IPS-NIHi11 (cell line): ENCODE measurements around the gene C1R.
"Not testable (repeated sequence)": the region's sequence is repeated elsewhere in the genome, so short reads cannot be mapped to it uniquely, and the experiment has no call there.

Source experiments
- DNase-seq: peaks from one replicate; pipeline ENCODE4 v3.0.0; 2012; ENCODE audit warnings: mixed read lengths, low spot score

C1R gene

DNA sequence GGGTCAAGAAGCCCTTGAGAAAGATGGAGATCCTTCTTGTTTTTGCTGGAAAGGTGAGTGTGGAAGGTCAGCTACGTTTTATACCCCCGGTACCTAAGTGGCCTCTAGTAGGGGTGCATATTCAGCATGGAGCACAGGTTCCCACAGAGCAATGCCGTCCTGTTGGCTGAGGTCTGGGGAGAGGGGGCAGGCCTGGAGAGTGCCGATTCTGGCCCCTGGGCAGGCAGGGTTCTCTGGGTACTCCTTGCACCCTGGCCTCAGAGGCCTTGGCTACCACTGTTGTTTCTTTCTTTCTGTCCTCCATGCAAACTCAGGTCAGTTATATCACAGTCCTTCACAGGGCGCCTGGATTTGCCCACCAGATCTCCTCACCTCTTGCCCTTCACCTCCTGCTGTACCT, 27.9 kb upstream of the C1R start:
- DNase-seq, result no peak

DNA sequence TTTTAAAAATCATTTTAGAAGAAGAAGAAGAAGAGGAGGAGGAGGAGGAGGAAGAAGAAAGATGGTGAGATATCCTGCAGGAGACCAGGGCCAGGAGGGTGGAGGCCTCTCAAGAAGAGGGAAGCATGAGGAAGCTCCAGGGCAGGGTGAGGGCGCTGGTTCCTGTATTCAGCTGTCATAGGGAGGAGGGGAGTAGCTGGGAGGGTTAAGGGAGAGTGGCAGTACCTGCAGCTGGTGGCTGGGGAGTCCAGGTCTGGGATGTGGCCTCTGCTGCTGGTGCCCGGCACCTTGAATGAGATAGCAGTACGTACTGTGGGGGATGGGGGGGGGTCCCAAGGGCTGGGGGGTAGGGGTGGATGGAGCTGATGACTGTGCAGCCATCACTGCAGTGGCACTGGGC, 26.6 kb upstream of the C1R start:
- DNase-seq, result no peak

DNA sequence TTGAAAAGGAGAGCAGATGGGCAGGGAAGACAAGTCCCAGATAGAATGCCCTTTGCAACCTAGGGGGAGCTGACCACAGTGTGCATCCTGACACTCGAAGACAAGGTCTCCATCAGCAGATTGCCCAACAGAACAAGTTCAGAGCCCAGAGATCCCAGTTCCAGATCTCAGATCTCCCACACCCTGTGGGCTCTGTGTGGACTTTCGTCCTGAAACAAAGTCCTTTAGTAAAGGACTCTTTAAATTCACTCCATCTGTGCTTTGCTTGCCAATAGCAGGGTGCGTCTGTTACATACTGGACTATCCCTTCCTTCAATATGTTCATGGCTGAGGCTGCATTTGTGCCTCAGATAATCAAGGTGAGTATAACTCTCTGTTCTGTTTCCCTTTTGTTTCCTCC, 25.4 kb upstream of the C1R start:
- no peak for DNase-seq

DNA sequence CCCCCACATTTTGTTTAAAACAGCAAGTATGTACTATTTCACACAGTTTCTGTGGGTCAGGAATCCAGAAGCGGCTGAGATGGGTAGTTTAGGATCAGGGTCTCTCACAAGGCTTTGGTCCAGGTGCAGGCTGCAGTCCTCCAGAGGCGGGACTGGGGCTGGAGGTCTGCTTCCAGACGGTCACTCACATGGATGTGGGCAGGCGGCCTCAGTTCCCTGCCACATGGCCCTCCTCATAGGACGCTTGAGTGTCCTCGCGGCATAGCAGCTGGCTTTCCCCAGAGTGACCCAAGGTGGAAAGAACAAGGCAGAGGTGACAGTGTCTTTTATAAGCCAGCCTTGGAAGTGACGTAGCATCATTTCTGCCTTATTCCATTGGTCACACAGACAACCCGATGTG, 24.7 kb upstream of the C1R start:
- DNase-seq, result no peak

DNA sequence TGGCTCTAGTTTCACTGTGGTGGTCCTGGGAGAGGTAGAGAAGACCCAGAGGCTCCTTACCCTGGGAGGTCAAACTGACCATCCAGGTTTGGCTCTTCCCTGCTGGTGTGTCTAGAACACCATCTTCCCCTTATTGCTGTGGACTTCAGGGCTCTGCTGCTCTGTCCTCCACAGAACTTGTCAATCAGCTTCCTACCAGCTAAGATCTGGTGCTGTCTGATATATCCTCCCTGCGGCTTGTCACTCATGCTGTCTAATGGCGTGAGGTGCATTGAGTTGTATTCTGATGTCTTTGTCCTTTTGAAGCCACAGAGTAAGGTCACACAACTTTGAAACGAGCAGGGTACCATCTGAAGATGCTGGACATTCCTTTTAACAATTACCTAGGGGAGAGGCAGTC, 24.0 kb upstream of the C1R start:
- DNase-seq, result no peak

DNA sequence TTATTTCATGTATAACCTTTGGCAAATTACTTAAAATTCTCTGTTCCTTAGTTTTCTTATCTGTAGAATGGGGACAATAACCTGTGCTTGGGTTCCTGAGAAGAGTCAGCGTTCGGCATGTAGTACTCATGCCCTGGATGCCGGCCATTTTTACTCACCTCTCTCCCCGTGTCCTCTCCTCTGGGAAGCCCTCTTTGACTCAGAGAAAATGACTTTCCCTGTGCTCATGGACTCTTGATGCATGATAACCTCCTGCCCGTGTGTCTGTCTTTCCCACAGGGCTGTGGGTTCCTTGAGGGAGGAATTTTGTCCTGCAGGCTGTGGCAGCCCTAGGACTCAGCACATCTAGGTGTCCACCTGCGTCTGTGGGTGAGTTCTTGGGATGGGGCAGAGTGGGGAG, 22.6 kb upstream of the C1R start:
- no peak for DNase-seq

DNA sequence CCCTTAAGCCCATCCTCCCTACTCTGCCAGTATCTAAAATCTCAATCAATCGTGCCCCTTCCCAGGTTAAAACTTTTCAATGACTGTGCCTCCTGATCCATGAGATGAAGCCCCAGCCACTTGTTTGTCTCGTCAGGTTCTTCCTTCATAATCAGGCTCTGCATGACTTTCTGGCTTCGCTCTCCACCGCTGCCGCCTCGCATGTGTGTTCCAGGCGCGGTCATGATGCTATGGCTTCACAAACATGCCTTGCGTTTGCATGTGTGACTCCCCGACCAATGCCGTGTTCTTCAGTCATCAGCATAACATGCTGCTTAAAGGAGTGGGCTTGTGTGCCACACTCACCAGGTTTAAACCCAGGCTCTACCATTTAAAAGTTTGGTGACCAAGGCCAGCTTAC, 21.8 kb upstream of the C1R start:
- DNase-seq, result no peak

DNA sequence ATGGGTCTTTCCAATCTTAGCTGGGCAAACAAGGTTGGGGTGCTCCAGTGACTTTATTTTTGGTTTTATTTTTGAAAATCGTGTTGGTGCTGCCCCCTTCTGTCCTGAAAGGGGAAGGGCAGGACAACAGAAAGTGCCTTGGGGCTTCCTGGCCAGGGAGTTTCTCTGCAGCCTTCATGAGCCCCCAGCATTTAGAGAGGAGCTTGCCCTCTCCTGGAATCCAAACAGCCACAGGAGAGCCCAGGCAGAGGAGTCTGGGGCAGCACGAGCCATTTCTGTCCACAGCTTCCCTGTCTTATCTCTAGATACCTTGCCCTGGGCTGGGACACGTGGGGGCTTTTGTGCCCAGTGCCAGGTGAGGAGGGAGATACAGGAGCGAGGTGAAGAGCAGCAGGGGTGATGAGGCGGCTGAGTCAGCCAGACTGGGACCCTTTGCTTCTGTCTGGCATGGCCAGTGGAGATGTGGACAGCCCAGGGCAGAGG, 21.2 kb upstream of the C1R start:
- peak; percentile 68 for DNase-seq

DNA sequence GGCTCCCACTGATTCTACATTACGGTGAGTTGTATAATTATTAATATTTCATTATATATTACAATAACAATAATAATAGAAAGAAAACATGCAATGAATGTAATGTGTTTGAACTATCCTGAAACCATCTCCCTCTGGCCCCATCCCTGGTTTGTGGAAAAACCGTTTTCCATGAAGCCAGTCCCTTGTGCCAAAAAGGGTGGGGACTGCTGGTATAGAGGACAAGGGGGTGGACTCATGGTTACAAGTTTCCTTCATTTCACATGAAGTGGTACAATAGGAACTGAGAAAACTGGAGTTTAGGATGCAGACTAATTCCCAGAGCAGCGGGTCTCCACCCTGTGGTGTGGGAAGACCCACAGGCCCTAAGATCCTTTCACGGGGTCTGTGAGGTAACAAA, 19.8 kb upstream of the C1R start:
- no peak for DNase-seq

DNA sequence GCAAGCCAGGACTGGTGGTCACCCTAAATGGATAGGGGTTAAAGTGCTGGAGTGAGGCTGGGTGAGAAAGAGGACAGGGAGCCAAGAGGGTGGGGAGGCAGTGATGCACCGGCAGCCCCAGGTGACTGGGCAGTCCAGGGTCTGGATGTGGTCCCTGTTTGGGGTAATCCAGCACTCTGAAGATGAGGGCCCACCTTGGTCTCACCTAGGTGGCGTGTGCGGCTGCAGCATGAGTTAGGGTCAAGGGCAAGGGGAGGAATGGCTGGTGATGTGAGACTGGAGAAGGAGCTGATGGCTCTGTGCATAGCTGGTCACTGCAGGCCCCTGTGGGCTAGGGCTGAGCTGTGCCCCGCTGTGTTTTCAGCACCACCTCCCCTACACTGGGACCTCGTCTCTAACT, 18.4 kb upstream of the C1R start:
- DNase-seq, result no peak

DNA sequence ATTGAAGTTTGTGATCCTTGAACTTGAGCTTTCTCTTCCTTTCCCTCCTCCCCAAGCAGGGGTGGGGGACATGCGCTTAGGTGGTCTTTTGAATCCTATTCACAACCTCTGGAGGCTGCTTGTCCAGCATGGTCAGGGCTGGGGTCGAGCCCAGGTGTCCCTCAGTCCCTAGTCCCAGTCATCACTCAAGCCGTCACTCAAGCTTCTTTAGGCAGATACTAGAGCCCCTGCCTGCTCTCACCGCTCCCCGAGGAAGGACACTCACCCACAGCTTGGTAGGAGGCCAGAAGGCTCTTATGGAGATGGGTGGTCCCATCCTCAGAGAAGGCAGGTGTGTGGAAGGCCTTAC, 17.3 kb upstream of the C1R start:
- no peak for DNase-seq

DNA sequence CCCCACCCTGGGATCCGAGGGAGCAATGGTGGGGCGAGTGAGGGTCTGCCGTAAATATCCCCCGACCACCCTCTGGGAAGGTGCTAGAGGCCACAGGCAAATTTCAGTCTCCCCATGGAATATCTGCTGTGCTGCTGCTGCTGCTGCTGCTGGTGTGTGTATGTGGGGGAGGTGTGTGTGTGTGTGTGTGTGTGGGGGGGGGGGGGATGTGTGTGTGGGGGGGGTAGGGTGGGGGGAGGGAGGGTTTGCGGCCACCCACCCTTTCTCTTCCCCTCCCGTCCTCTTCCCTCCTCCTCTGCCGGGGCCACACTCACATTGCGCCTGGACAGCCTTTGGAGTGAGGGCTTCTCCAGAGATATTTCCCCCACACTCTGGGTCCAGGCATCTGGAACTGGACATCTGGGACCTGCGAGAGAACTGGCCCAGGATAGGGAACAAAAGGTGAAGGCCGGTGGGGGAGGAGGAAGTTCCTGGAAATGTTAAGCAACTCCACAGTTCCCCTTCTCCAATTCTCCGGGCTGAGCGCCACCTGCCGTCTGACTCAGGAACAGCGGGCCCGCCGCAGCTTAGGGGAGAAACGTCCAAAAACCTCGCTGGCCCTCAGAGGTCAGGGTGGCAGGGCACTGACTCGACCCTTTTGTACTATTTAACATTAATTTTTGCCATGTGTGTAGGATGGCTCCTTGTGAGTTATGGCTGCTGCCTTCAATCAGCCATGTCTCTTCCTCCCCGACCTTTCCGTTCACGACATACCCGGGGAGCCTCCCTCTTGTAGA, 16.7 kb upstream of the C1R start, which contains the start of gene C1RL:
C1RL (minus strand) TSS at position 419 of the 776 bp plus-strand sequence; CDS start at position 385, 34 bp downstream.
- peak; percentile 84 for DNase-seq

DNA sequence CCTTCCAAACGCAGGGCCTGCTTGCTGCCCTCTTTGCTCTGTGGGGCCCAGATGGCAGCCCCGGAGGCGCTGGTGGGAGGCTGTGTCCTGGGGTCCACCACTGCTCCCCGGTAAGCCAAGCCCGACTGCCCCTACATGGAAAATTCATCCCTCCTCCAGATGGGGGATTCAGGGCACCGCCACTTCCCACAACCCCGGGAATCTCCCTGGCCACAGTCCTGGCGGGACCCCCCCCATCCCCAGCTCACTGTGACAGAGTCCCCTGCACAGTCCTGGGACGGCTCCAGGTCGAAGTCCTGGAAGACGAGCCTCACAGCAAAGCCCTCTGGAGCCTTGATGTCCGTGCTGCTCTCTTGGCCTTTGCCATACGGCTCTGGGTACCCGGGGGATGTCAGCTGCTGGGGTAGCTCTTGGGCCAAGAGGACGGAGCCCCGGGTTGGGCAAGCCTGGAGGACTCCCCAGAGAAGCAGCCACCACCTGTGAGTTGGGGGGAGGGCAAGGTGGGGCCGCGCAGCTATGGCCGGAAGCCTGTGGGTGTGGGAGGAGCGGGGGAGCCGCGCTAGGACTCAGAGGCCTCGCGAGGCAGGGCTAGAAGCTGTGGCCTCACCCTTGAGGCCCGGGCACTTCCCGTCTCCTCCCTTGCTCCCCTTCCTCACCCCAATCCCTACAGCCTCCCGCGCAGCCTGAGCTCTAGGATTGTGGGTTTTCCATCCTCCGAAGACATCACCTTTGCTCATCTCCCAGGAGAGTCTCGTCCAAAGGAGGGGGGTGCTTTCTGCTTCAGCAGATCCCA, 16.0 kb upstream of the C1R start:
- peak; percentile 73 for DNase-seq

DNA sequence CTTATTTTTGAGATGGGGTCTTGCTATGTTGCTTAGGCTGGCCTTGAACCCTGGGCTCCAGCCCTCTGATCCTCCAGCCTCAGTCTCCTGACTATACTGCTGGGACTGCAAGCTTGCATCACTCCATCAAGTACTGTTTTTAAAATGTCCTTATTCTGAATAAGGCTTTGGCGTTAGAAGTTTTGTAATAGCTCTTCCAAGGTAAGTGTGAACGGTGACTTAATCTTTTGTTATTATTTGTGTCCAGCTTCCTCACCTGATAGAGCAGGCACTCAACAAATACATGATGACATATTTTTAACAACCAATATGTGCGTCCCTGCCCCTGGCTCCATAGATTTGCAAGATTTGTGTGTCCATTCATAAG, 15.4 kb upstream of the C1R start:
- DNase-seq, result no peak

DNA sequence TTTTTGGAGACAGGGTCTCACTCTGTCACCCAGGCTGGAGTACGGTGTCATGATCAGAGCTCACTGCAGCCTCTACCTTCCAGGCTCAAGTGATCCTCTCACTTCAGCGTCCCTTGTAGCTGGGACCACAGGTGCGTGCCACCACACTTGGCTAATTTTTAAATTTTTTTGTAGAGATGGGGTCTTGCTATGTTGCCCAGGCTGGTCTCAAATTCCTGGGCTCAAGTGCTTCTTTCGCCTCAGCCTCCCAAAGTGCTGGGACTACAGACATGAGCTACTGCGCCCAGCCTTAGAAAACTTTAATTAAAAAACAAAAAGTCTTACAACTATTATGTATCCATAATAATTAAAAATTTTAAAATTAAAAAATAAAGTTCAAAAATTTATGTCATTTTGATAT, 14.9 kb upstream of the C1R start:
- not testable (repeated sequence) for DNase-seq

DNA sequence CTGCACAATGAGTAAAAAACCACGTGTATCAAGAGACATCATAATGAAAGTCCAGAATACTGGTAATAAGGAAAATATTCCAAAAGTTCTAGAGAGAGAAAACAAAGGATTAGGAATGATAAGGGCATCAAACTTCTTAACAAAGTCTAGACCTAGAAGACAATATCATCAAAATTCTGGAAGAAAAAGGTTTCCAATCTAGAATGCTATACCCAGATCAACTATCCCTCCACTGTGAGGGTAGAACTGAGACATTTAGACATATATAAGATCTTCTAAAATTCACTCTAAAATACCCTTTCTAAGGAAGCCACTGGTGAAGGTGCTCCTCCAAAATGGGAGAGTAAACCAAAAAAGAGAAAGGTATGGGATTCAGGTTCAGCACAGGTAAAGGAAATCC, 13.8 kb upstream of the C1R start:
- DNase-seq, result no peak

DNA sequence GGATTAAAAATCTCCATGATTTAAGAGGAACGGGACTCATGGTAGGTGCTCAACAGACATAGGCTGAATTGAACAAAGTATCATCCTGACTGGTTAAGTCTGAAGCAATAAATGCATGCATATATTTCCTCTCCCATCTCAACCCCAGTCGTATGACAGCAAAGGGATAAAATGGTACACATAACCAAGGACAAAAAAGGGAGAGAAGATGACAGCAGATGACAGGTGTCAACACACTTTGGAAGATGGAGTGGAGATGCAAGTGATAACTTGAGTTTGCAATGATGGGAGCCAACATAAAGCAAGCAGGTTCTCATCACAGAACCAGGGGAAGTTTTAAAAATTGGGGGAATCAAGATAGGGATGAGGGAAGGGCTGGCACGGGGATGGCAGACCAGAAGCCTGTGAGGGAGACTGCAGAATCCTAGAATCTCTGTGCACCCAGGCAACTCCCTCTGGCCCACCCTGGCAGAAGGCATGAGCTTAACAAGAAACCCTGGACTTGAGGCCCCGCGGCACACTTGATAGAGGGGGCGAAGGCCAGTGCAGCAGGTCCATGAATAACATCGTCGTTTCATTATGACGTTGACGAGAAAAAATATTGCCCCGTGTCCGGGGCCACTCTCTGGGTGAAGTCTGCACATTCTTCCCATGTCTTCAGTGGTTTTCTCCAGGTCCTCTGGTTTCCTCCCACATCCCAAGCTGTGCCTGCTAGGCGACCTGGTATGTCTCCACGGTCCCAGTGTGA, 11.8 kb upstream of the C1R start:
- no peak for DNase-seq

DNA sequence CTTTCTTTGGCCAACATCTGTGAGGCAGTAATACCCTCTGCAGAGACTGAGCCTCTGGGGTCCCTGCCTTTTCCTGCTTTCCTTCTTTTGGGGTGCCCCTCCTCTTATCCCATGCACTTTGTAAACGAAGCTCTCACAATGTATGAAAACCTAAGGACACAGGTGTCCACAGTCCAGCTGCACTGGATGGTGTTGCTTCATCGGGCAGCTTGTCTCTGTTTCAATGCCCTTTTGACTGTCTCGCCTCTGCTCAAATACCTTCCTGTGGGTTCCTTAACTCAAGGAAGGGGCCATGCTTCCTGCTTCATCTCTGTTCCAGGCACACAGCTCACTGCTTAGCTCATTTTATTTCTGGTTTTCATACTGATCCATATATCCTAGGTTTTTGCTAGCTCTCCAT, 10.3 kb upstream of the C1R start:
- DNase-seq, result no peak

DNA sequence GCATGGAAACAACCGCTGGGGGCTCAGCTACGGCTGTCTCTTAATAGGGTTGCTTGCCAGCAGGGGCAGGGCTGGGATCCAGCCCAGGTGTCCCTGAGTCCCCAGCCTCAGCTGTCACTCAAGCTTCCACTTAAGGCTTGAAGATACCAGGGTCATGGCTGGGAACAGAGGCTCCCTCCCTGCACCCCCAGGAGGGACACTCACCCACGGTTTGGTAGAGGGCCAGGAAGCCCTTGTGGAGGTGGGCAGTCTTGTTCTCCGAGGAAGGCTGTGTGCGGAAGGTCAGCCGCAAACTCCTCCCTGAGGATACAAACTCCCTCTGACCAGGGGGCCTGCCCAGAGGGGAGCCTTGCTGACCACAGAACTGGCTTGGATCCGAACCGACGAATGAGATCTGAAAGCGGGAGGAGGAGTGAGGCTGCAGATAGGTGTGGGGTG, 9.5 kb upstream of the C1R start:
- DNase-seq, result no peak

DNA sequence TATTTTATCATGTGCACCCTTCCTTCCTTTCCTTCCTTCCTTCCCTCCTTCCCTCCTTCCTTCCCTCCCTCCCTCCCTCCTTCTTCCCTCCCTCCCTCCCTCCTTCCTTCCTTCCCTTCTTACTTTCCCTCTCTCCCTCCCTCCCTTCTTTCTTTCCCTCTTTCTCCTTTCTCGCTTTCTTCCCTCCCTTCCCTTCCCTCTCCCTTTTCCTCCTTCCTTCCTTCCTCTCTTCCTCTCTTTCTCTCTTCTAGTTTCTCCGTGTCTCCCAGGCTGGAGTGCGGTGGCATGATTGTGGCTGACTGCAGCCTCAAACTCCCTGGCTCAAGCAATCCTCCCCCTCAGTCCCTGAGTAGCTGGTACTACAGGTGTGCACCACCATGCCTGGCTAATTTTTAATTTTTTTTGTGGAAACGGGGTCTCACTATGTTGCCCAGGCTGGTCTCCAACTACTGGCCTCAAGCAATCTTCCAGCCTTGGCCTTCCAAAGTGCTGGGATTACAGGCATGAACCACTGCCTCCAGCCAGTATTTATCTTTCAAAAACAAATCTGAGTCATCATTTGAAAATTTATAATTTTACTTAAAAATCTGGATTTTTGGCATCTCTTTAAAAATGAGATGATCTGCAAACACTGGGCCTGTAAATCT, 8.9 kb upstream of the C1R start:
- no peak for DNase-seq

DNA sequence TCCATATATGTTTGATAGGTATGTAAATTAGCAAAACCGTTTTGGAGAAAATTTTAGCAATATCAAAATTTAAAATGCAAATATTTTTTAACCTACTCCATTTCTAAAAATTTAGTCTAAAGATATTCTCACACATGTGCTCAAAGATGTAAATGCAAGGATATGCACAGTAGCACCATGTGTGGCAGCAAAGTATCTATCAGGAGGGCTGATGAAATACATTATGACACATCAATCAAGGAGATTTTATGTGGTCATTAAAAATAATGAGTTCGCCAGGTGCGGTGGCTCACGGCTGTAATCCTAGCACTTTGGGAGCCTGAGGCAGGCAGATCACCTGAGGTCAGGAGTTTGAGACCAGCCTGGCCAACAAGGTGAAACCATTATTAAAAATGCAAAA, 8.0 kb upstream of the C1R start:
- no peak for DNase-seq

DNA sequence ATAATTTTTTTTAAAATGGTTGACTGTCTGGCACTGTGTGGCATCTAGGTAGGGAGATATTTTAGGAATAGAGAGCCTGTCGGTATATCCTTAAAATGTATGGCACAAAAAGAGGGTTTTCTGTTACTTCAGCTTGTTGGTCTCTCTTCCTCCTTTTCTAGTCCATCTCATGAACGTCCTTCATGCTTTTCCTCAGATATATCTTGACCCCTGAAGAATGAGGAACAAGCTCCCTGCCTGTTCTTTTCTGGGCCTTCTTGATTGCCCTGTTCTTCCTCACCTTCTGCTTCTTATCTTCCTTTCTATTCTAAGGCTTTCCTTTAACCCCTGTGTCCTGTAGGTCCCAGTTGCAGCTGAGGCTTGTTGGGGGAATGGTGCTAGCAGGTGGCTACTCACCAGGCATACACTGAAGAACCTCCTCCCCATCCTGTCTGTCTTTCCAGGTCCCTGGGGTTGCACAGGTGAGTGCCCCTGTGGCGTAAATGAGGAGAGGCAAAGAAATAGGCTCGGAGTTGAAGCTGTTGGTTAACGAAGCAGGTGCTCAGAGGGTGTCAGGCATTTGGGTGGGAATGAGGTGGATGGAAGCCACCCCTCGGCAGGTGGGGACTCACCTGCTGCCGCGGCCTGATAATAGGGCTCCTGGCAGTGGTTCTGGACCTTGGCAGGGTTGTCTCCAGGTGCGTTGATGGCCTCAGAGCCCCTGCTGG, 7.2 kb upstream of the C1R start:
- DNase-seq, result no peak
